Kidney (tissue), 14 donors: Measurements from ENCODE around the gene BLACAT1. TPM values are rescaled to one million over a fixed set of nuclear protein-coding genes. Genes with fewer than 3 reads are reported as not detected.
"Not testable (repeated sequence)": the region's sequence is repeated elsewhere in the genome, so short reads cannot be mapped to it uniquely, and the experiment has no call there.

Experiments
- DNase-seq, 5 donors: peaks; one replicate each; pipeline ENCODE4 v3.0.0-alpha.2; 2013 to 2020
- FAIRE-seq: peaks from 2 replicates; lab custom pipeline; 2012; peaks lifted over from hg19 to GRCh38; lab: Jason Lieb, UNC
- H3K27ac ChIP-seq, 2 donors: one replicate each; pipeline ENCODE4 v1.7.0; 2013; ENCODE audit warnings: low read depth in 2 of 2, low read length in 2 of 2, inconsistent platforms in 1 of 2
- H3K27me3 ChIP-seq: one replicate; pipeline ENCODE4 v1.7.1; 2013; ENCODE audit warnings: low read length, inconsistent platforms; ENCODE audit not compliant: control insufficient read depth, insufficient read depth
- H3K36me3 ChIP-seq, 3 donors: one replicate each; pipeline versions ENCODE4 v1.7.0 to v1.7.1; 2013; ENCODE audit warnings: low read length in 3 of 3, control low read depth in 1 of 3, inconsistent platforms in 1 of 3; ENCODE audit not compliant: insufficient read depth in 3 of 3, control insufficient read depth in 2 of 3
- H3K4me1 ChIP-seq, 3 donors: one replicate each; pipeline versions ENCODE4 v1.7.0 to v1.7.1; 2013; ENCODE audit warnings: low read length in 3 of 3, inconsistent platforms in 1 of 3, low read depth in 1 of 3; ENCODE audit not compliant: control insufficient read depth in 2 of 3, insufficient read depth in 2 of 3
- H3K4me3 ChIP-seq, 3 donors: one replicate each; pipeline versions ENCODE4 v1.7.0 to v1.8.1; 2013; ENCODE audit warnings: low read length in 3 of 3, control low read depth in 1 of 3, inconsistent platforms in 1 of 3
- H3K9ac ChIP-seq, 3 donors: one replicate each; pipeline versions ENCODE4 v1.7.0 to v1.7.1; 2013; ENCODE audit warnings: low read length in 3 of 3, control low read depth in 1 of 3, inconsistent platforms in 1 of 3
- H3K9me3 ChIP-seq, 3 donors: one replicate each; pipeline versions ENCODE4 v1.7.0 to v1.7.1; 2013; ENCODE audit warnings: low read length in 3 of 3, control low read depth in 1 of 3, inconsistent platforms in 1 of 3; ENCODE audit not compliant: control insufficient read depth in 2 of 3, insufficient read depth in 1 of 3
- CTCF ChIP-seq: IDR thresholded peaks from 3 replicates; pipeline ENCODE4 v1.5.1; 2012; ENCODE audit warnings: mild to moderate bottlenecking, moderate library complexity, borderline replicate concordance; ENCODE audit not compliant: insufficient read depth; ENCODE audit errors: extremely low read depth
- intact Hi-C: fragments of 100-400 bp; cut with DNase I; formaldehyde crosslinking; loops from one replicate; pipeline ENCODE4 v1.11.1; 2022
- polyA plus RNA-seq: library from polyadenylated mRNA; stranded (reverse); fragments of 350-450 nt; fragmentation: Illumina TruSeq; extraction: RNeasy Lipid Tissue Mini Kit (QIAGEN cat#74804); gene quantifications from one replicate; pipeline ENCODE4 v1.2.3, GENCODE V29; 2014; ENCODE audit warnings: low read depth, low replicate concordance; ENCODE audit not compliant: insufficient read depth
- total RNA-seq: library from RNA; stranded (reverse); fragmentation: NEBNext Ultra II Directional; extraction: Animal tissue kit (Norgen Biotek cat#: 25700); gene quantifications from one replicate; pipeline ENCODE4 v1.2.1, GENCODE V29; 2021
- donor health status: control.
- donor health status: control.
- donor health status: control.
- donor health status: control.
- donor health status: control.
- donor health status: DM: yes; HTN: yes; CAD: no.
- donor health status: Normal renal cell carcinoma (clear cell type).

Gene BLACAT1
- total and polyA plus RNA-seq, 2 donors from 2014 or later, result 0.37 to 4.3 TPM

DNA sequence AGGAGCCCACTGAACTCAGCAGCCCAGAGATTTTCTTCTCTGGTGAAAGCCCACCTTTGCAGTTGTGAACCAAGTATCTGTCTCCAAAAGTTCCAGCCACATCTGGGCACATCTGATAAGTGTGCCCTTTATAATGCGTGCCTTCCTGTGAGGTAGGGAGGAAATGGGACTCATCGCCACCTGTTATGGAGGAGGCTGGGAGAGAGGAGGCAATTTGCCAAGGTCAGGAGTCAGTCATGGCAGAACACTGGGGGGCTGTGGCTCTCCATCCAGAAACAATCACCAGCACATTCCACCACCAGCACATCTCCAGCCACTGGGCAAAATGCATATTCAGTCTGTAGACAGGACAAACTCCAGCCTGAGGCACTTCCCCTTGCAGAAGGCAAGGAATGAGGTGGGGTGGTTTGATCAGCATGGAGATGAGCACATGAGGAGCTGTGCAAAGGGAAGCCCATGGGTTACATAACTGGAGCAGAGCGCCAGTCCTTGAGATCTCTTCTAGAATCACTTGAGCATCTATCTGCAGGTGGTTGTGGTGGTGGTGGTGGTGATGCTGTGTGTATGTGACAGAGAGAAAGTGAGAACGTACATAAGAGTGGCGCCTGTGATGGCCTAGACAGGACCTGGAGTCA, 19.0 kb downstream of the BLACAT1 start:
- H3K9ac ChIP-seq, result no peak overlapping the region
- H3K27ac ChIP-seq, result no peak overlapping the region
- FAIRE-seq, result no peak
- intact Hi-C loops, result loop anchor here (10.0 kb wide), 1 partner anchor 48 kb away; no protein-coding TSS in a partner anchor
- TF ChIP-seq CTCF, result no peak
- no peak overlapping the region for H3K4me3 ChIP-seq
- no peak for DNase-seq
- H3K36me3 ChIP-seq, result no peaks in the 10 kb centered on the region
- H3K9me3 ChIP-seq, result no peaks in the 10 kb centered on the region
- H3K27me3 ChIP-seq, result no peaks in the 10 kb centered on the region
- peaks cover 5 to 31% (median 26%) of the 10 kb centered on the region in 3 donors for H3K4me1 ChIP-seq

GRCh38 chr1:205435578-205436573, 20.0 kb downstream of the BLACAT1 start:
- Histone ChIP-seq H3K9me3 (no peaks in the 10 kb centered on the region), H3K27me3 (no peaks in the 10 kb centered on the region), H3K4me3 (no peak overlapping the region), H3K9ac (no peak overlapping the region), H3K27ac (no peak overlapping the region), H3K36me3 (no peaks in the 10 kb centered on the region), H3K4me1 (peaks cover 5 to 22% (median 16%) of the 10 kb centered on the region in 3 donors)
- DNase-seq, result peak in 4 of 5 donors; percentile 35 to 75 (median 56)
- no peak for FAIRE-seq
- no peak for TF ChIP-seq CTCF
- intact Hi-C loops, result loop anchor here (10.0 kb wide), 1 partner anchor 49 kb away; no protein-coding TSS in a partner anchor

- intact Hi-C loops, result loop anchor here (10.0 kb wide), 1 partner anchor 50 kb away; no protein-coding TSS in a partner anchor
- FAIRE-seq, result no peak
- Histone ChIP-seq H3K4me1 (peaks cover 5 to 16% (median 9%) of the 10 kb centered on the region in 3 donors), H3K9me3 (no peaks in the 10 kb centered on the region), H3K4me3 (no peak overlapping the region), H3K36me3 (no peaks in the 10 kb centered on the region), H3K27ac (no peak overlapping the region), H3K9ac (no peak overlapping the region), H3K27me3 (no peaks in the 10 kb centered on the region)
- DNase-seq, result peak in 1 of 5 donors; percentile 16
- TF ChIP-seq CTCF, result no peak
Observed at GRCh38 chr1:205434738-205435137, 21.1 kb downstream of the BLACAT1 start.

DNA sequence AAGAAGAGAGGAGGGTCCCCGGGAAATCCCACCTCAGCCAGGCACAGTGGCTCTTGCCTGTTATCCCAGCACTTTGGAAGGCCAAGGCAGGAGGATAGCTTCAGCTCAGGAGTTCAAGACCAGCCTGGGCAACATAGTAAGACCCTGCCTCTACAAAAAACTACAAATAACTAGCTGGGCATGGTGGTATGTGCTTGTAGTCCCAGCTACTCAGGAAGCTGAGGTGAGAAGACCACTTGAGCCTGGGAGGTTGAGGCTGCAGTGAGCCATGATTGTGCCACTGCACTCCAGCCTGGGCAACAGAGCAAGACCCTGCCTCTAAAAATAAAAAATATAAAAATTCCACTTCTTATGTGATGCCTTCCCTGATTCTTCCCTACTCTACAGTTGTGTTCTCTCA, 23.2 kb downstream of the BLACAT1 start:
- intact Hi-C loops, result loop anchor here (10.0 kb wide), 1 partner anchor 52 kb away; no protein-coding TSS in a partner anchor
- H3K27ac ChIP-seq, H3K4me3 ChIP-seq, H3K4me1 ChIP-seq, H3K27me3 ChIP-seq, H3K9ac ChIP-seq, H3K9me3 ChIP-seq, FAIRE-seq, H3K36me3 ChIP-seq, DNase-seq: not testable (repeated sequence)
